ENCODE measurements around the gene RGS3.

Gene RGS3

GRCh38 chr9:113492343-113493202 is 29.0 kb downstream of the RGS3 start:
- DNase-seq: no peak

- no peak for DNase-seq
These were observed 29.6 kb downstream of the RGS3 start for GRCh38 chr9:113493203-113493520.

- DNase-seq: no peak
These were observed 32.0 kb downstream of the RGS3 start for GRCh38 chr9:113495526-113495925.

- DNase-seq: no peak
These were observed 33.5 kb downstream of the RGS3 start for GRCh38 chr9:113497051-113497450.

GRCh38 chr9:113499153-113499875 is 35.8 kb downstream of the RGS3 start:
- no peak for DNase-seq

GRCh38 chr9:113499876-113500497 is 36.5 kb downstream of the RGS3 start:
- DNase-seq: no peak

GRCh38 chr9:113501129-113501686 is 37.7 kb downstream of the RGS3 start:
- no peak for DNase-seq

GRCh38 chr9:113501852-113502251 is 38.3 kb downstream of the RGS3 start:
- DNase-seq: no peak

GRCh38 chr9:113502427-113503034 is 39.0 kb downstream of the RGS3 start:
- DNase-seq: no peak

- no peak for DNase-seq
These were observed 39.6 kb downstream of the RGS3 start for GRCh38 chr9:113503131-113503541.

GRCh38 chr9:113503613-113504211 is 40.2 kb downstream of the RGS3 start:
- DNase-seq: no peak

GRCh38 chr9:113504725-113505590 is 41.4 kb downstream of the RGS3 start:
- no peak for DNase-seq

- no peak for DNase-seq
These were observed 42.6 kb downstream of the RGS3 start for GRCh38 chr9:113506090-113506589.

- DNase-seq: no peak
These were observed 43.7 kb downstream of the RGS3 start for GRCh38 chr9:113507256-113507655.

GRCh38 chr9:113508111-113508749 is 44.7 kb downstream of the RGS3 start:
- peak; percentile 33 for DNase-seq

GRCh38 chr9:113509463-113509862 is 45.9 kb downstream of the RGS3 start:
- DNase-seq: no peak

- no peak for DNase-seq
These were observed 47.6 kb downstream of the RGS3 start for GRCh38 chr9:113511047-113511521.

GRCh38 chr9:113511856-113512761 is 48.6 kb downstream of the RGS3 start:
- peak; percentile 55 for DNase-seq

GRCh38 chr9:113513111-113513510 is 49.6 kb downstream of the RGS3 start:
- no peak for DNase-seq

GRCh38 chr9:113513536-113513935 is 50.0 kb downstream of the RGS3 start:
- no peak for DNase-seq
